T-helper 9 cell (primary cell): ENCODE data around the gene PMVK.

Experiments
- DNase-seq: peaks from one replicate; pipeline ENCODE4 v3.0.0-alpha.2; 2020

The PMVK gene

DNA sequence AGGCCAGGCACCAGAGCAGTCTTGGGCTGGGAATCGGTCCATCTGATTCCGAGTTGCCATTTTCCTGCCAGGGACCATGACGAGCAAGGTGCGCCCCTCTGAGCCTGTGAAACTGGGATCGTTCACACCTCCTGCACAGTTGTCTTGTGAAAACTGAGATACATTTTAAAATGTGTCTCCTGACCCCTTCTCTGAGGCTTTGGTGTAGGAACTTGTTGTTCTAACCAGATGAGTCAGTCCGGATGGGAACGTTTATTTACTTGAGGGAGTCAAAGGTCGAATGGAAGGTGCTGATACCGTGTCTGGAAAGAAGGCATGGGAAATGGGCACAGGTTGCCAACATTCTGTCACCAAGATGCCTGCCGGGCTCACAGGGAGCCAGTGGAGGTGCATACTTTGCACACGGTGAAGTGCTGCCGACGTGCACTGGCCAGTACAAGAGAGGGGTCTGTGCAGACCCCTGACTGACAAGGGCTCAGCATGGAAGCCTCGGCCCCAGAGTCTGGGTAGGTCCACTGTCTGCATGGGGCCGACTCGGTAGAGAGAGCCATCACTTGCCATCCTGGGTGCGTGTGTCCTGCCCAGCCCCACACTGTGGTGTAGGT, 59.0 kb downstream of the PMVK start:
- no peak for DNase-seq

DNA sequence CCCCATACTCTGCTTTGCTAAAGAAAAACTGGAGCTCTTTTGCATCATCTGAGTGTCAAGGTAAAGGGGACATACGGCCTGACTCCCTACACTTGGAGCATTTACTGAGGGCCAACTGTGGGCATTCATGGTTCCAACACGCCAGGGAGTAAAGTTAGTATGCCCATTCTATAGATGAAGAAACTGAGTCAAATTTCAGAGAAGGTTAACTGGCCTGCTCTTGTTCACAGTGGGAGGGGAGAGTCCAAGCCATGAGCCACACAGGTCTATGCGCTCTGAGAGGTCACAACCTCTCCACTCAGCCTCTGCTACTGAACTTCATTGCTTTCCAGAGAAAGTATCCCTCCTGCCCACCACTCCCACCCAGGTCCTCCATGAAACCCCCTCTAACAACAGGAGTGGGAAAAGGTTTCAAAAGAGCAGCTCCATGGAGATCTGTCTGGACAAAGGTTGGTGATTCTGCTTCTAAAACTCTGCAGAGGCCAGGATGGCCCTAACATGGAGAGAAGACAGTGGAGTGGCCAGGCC, 59.6 kb downstream of the PMVK start:
- no peak for DNase-seq
